Epidermal melanocyte (primary cell): ENCODE measurements around the gene MPHOSPH9.
"Not testable (repeated sequence)": the region's sequence is repeated elsewhere in the genome, so short reads cannot be mapped to it uniquely, and the experiment has no call there.

Source experiments
- DNase-seq: peaks from one replicate; pipeline ENCODE4 v3.0.0; 2011; ENCODE audit warnings: low spot score; ENCODE audit not compliant: insufficient read length

Gene MPHOSPH9

DNA sequence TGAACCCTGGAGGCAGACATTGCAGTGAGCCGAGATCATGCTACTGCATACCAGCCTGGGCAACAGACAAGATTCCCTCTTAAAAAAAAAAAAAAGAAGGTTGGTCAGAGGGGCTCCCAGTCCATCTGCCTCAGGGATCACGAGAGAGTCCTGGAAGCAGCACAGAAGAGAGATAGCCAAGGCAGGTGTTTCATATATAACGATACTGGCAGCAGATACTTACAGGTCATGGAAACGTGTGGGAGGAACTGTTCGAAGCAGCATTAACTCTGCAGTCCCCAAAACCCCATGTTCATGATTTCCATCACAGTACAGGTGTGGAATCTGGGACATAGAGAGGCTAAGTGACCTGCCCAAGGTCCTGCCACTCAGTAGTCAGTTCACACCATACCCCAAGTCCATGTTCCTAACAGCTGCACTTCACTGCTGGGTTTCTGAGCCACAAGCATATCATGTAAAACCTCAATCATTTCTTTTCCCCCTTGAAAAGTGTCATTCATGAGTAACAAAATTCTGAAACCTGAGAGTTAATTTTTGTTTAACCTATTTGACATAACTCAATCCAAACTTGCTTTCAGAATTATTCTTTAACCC lies 22.0 kb upstream of the MPHOSPH9 start:
- no peak for DNase-seq

DNA sequence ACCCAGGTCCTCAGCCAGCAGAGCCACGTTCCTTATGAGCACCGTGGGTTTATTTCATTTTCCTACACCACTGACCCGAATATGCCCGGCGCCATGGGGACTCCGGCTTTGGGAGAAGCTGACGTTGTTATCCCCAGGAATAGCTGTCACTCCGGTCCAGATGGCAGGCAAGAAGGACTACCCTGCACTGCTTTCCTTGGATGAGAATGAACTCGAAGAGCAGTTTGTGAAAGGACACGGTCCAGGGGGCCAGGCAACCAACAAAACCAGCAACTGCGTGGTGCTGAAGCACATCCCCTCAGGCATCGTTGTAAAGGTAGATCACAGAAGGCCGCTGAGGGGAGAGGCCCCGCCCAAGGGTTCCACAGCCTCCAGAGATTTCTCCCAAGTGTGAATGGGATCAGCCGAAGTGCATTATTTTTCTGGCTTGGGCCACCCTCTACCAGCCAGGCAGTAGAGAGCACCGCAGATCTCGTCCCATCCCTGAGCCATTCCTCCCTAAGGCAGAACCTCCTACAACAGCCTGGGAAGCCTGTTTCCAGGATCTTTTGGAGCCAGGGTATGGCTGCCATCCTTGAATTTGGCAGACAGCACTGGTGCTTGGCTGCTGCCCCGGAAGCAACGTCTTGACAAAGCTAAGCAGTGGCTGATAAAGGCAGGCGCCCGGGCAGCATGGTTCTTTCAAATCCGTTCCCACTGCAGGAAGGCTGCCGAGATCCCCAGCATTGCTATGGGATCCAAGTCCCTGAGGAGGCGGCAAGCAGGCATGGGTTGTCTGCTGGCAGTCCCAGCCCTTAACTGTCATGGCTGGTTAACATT lies 20.9 kb upstream of the MPHOSPH9 start:
- DNase-seq = no peak

DNA sequence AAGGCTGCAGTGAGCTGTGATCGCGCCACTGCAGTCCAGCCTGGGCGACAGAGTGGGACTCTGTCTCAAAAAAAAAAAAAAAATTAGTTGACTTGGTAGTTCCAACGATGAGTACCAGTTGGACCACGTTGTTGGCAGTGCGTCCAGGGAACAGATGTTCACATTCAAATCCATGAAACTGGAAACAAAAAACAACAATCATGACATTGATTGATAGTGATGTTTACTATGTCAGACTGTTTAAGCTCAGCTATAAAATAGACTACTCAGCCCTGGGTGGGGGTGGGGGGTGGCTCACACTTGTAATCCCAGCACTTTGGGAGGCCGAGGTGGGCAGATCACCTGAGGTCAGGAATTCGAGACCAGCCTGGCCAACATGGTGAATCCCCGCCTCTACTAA lies 19.4 kb upstream of the MPHOSPH9 start:
- DNase-seq = not testable (repeated sequence)

DNA sequence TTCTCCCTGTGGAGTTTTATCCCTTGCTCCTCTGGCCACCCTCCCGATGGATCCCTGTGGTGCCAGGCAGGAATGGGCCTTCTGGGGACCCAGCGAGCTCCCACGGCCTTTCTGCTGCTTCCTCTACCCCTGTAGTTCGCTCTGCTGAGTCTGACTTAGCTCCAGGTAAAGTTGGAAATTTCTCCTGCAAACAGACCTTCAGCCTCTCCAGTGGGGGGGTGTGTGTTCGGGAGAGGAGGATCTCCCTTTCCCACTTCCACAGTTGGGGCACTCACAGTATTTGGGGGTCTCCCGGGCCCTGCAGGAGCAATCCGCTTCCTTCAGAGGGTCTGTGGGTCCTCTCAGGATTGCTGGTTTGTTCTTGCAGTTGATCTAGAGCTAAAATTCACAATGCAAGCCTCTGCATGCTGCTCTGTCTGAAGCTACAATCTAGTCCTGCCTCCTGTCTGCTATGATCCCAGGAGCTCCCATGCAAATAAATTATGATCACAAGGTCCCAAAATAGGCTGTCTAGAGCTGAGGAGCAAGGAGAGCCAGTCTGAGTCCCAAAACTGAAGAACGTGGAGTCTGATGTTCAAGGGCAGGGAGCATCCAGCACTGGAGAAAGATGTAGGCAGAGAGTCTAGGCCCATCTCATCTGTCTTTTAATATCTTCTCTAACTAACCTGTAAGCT lies 18.6 kb upstream of the MPHOSPH9 start:
- DNase-seq = no peak

DNA sequence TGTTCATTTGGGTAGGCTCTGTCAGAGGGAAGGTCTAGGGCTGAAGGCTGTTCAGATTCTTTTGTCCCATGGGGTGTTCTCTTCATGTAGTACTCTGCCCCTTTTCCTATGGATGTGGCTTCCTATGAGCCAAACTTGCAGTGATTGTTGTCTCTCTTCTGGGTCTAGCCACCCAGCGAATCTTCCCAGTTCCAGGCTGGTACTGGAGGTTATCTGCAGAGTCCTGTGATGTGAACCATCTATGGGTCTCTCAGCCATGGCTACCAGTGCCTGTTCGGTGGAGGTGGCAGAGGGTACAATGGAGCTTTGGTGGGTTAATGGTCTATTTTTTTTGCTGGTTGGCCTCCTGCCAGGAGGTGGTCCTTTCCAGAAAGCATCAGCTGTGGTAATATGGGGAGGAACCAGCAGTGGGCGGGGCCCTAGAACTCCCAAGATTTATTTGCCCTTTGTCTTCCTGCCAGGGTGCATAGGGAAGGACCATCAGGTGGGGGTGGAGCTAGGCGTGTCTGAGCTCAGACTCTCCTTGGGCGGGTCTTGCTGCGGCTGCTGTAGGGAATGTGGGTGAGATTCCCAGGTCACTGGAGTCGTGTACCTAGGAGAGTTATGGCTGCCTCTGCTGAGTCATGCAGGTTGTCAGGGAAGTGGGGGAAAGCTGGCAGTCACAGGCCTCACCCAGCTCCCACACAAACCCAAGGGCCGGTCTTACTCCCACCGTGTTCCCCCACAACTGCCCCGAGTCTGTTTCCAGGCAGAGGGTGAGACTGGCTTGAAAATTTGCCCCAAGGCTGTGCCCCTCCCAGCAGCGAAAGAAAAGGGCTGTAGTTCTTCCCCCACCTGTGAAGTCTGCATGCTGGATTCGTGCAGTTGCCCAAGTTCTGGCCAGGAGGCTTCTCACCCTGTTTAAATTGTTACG lies 17.8 kb upstream of the MPHOSPH9 start:
- DNase-seq = no peak

DNA sequence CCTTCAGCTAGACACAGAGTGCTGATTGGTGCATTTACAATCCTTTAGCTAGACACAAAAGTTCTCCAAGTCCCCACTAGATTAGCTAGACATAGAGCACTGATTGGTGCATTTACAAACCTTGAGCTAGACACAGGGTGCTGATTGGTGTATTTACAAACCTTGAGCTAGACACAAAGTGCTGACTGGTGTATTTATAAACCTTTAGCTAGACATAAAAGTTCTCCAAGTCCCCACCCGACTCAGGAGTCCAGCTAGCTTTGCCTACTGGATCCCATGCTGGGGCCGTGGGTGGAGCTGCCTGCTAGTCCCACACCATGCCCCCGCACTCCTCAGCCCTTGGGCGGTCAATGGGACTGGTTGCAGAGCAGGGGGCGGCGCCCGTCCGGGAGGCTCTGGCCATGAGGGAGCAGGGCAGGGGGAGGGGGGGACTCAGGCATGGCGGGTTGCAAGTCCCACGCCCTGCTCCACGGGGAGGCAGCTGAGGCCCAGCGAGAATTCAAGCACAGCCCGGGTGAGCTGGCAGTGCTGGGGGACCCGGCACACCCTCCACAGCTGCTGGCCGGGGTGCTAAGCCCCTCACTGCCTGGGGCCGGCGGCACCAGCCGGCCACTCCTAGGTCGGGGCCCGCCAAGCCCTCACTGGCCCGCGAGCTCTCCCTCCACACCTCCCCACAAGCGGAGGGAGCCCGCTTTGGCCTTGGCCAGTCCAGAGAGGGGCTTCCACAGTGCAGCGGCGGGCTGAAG lies 16.2 kb upstream of the MPHOSPH9 start:
- DNase-seq = not testable (repeated sequence)

DNA sequence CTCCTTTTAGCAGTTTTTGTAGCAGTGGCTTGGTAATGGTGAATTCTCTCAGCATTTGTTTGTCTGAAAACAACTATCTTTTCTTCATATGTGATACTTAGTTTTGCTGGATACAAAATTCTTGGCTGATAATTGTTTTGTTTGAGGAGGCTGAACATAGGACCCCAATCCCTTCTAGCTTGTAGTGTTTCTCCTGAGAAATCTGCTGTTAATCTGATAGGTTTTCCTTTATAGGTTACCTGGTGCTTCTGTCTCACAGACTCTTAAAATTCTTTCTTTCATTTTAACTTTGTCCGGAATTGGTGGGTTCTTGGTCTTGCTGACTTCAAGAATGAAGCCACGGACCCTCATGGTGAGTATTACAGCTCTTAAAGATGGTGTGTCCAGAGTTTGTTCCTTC lies 15.2 kb upstream of the MPHOSPH9 start:
- not testable (repeated sequence) for DNase-seq

DNA sequence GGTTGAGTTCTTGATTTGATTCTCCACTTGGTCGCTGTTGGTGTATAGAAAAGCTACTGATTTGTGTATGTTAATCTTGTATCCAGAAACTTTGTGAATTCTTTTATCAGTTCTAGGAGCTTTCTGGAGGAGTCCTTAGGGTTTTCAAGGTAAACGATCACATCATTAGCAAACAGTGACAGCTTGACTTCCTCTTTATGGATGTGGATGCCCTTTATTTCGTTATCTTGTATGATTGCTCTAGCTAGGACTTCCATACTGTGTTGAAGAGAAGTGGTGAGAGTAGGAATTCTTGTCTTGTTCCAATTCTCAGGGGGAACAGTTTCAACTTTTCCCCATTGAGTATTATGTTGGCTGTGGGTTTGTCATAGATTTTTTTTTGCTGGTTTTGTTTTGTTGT lies 12.7 kb upstream of the MPHOSPH9 start:
- DNase-seq = no peak

DNA sequence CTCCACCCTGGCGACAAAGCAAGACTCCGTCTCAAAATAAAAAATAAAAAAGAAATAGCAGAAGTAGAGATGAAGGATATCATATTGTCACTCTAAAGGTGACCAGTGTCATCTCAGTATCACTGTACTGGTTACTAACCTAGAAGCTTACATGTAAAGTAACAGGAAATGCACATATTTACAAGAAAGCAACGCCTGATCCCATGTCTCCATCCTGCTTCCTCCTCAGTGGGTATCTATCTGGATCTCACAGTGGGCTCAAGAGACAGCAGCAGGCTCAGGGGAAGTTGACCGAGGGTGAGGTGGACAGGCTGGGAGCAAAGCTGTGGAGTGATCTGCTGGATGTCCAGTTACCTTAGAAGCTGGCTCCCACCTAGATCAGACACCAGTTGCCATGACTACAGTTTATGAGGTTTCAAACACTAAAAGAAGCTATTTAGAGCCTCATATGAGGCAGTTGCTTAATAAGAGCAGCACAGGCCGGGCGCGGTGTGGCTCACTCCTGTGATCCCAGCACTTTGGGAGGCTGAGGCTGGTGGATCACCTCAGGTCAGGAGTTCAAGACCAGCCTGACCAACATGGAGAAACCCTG lies 10.8 kb upstream of the MPHOSPH9 start:
- DNase-seq = no peak

DNA sequence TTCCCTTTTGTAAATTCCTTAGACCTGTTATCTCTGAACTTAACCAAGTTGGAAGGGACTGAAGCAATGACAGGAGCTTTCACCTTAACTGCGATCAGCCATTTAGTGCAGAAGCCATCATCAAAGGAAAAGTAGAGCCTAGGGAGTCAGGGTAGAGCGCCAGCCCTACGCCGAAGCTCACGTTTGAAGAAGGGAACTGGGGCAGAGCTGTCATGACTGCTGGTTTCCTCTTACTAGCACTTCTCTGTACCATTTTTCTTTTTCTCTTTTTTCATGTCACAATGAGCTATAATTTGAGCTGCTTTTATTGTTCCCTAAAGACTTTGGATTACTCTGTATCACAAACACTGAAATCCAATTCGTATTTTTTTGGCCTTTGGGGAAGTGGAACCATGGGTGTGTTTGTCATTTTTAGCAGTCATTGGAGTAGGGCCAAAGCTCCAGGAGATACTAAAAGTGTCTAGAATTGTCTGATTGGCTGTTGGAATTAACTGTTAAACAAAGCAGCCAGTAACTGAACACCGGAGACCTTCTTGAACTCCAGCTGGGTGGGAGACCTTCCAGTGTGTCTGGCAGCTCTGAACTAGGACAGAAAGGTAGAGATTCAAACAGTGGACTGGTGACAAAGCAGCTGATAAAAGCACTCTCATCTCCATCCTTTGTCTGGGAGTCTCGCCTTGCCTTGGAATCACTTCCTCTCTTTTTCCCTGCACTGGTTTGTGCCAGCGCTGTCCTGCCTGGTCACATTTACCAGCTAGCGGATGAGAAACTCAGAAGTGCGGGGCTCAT lies 9.4 kb upstream of the MPHOSPH9 start:
- no peak for DNase-seq

DNA sequence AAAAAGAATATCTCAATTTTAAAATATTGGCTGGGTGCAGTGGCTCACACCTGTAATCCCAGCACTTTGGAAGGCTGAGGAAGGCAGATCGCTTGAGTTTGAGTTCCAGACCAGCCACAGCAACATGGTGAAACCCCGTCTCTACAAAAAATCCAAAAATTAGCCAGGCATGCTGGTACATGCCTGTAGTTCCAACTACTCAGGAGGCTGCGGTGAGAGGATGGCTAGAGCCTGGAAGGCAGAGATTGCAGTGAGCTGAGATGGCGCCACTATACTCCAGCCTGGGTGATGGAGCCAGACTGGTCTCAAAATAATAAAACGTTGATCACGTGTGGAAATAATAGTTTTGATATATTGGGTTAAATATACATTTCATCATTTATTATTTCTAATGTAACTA lies 6.0 kb upstream of the MPHOSPH9 start:
- no peak for DNase-seq

DNA sequence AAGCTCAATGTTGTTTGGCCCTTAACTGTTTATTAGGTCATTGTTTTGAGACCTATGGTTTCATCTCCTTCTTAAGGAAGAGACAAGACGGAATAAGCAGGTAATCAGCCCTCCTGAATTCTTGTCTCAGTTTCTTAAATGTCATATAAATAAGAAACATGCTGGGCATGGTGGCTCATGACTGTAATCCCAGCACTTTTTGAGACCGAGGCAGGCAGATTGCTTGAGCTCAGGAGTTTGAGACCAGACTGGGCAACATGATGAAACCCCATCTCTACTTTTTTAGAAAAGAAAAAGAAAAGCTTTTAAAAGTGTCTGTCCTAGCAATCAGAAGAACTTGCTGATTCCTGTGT lies 5.4 kb upstream of the MPHOSPH9 start:
- DNase-seq = no peak

DNA sequence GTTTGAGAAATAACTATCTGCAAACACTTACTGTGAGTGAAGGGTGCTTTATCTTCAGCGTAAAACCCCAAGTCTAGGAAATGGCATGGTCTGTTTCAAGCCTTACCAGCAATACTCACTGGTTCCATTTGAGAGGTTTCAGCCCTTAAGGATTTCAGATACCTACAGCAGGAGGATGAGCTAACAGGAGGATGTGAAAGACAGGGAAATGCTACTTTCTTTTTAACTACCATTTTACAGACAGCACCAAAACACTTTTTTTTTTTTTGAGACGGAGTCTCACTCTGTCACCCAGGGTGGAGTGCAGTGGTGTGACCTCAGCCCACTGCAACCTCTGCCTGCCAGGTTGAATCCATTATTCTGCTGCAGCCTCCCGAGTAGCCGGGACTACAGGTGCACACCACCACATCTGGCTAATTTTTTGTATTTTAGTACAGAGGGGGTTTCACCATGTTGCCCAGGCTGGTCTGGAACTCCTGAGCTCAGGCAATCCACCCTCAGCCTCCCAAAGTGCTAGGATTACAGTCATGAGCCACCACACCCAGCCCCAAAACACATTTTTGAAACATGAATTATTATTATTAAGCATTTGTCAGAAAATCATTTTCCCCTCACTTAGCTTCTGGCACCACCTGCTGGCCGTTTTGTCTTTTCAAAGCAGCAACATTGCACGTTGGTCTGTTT lies 4.8 kb upstream of the MPHOSPH9 start:
- peak; percentile 37 for DNase-seq

DNA sequence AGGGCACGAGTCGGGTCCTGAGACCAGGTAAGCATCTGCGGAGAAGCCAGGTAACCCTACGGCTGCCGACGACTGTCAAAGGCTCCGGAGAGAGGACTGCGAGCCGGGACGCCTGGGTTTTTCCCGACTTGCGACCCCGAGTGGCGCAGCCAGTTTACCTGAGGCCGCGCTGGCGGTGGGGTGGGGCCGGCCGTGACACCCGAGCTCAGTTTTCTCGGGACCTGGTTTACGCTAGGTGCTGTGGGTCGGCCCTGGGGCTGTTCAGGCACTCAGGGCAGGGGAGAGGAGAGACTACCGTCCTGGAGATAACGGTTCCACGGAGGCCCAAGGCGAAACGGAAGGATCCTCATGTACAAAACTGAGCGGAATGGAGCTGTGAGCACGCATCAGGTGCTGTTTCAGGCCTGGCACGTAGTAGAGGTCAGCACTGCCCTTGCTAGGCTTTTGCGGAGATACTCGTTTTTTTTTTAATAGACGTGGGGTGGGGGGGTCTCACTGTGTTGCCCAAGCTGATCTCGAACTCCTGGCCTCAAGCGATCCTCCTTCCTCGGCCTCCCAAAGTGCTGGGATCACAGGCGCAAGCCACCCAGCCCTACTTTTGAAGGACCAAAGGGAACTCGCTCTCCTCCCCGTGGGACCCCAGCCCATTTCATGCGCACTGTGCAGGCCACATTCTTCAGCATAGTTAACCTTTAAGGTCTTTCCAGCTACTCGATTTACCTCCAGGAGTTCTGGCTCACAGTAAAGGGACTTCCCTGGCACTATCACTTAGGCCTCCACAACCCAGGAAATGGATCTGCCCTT lies 766 bp upstream of the MPHOSPH9 start:
- no peak for DNase-seq

DNA sequence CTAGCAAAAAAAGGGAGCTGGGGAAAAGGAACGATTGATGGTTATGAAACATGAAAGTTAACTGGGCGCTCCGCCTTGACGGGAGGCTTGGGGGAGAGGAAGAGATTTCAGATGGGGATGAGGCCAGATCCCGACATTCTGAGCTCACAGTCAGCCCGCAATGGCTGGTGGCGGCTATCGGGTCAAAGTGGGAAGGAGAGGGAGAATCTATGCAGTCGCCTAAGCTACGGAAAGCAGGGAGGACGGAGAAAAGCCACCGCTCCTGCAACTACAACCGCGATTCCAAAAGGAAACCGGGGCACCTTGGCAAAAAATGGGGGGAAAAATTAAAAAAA lies 502 bp downstream of the MPHOSPH9 start:
- DNase-seq = peak; percentile 38

DNA sequence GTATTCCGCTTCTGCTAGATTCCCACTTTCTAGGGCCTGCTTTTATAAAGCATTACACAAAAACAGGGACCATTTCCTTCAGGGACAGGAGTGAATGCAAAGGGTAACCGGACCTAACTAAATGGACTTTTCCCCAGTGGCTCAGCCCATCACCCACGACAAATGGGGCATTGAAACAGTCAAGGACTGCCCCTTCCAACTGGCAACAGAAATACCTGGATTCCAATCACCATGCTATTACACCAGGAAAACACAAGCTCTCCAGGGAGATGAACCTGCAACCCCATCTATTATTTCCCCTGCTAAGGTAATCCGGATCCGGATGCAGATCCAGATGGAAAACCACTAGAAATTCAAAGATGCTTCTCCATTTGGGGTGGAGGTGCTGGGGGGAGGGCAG lies 1.0 kb downstream of the MPHOSPH9 start:
- no peak for DNase-seq

DNA sequence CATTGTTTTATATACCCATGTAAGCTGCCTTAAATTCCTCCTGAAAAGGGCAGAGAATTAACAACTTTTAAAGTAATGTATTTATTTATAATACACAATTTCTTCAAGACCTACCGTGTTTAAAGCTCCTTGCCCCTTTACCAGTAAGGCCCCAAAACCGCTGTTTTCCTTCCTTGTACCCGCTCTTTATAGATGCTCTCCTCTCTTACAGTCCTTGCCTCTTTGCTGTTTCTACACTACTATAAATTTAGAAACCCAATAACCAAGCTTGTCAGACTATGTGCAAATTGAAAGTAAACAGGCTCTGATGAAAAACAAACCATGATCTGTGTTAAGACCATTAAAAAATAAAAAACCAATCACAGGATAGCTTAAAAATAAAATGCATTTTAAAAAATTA lies 3.9 kb downstream of the MPHOSPH9 start:
- no peak for DNase-seq

DNA sequence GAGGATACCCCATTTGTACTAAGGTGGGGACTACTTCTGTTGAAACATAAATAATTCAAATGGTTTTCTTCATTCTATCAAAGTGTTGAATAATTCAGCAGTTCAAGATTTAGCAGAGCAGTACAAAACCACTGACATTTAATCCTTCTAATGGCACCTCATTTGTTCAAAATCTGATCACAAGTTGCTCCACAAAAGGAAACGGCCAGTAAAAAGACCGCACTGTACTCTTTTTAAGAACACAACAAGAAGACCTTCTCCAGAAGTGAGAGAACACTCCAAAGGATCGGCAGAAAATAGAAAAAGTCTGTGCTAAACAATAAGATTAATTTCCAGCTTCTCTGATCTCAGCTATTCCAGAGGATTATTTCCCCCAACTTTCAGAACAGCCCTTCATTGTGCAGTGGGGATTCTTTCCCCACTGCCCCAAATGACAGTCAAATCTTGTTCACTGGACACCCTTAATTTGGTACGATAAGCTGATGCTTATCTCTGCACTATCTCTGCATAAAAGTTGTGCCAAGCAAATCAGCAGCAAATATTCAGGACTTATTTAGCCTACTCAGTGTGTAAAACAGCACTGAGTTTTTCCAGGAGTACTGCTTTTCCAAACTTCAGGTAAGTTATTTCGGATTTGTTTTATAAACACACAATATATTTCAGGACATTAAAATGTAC lies 5.2 kb downstream of the MPHOSPH9 start:
- DNase-seq = no peak
